ENCODE data around the gene GMPS.
"Not testable (repeated sequence)": the region's sequence is repeated elsewhere in the genome, so short reads cannot be mapped to it uniquely, and the experiment has no call there.

The GMPS gene

DNA sequence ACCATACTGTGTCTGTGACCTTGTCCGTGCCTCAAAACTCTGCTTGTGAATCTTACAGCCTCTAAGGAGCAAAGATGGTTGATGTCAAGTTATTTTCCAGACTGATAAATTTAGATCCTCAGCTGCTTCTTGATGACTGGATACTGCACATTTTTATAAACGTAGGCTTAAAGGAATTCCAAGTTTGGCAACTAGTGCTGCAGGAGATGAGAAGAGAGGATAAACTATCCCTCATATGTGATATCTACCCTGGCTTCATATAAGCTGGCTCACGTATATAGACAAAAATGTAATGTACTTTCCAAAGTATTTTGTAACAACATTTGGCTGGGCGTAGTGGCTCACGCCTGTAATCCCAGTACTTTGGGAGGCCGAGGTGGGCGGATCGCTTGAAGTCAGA is 89.6 kb downstream of the GMPS start:
- no peak overlapping the region for H3K23ac ChIP-seq (ENCODE audit: low read length)
- DNase-seq, result no peak
- H3K36me3 ChIP-seq (ENCODE audit: control insufficient read depth, insufficient read depth, low read length), result no peaks in the 10 kb centered on the region
- H3K79me1 ChIP-seq (ENCODE audit: low read length), result no peaks in the 10 kb centered on the region
- H3K79me2 ChIP-seq (ENCODE audit: control insufficient read depth, insufficient read depth, low read length), result no peaks in the 10 kb centered on the region
- no peaks in the 10 kb centered on the region for H3K27me3 ChIP-seq (ENCODE audit: insufficient read depth, low read length, poor library complexity)
- no peaks in the 10 kb centered on the region for H3K4me1 ChIP-seq (ENCODE audit: control insufficient read depth, low read depth, low read length)
- no peak overlapping the region for H2BK15ac ChIP-seq (replicated peaks; ENCODE audit: low read depth)
- no peak overlapping the region for H3K18ac ChIP-seq (ENCODE audit: low read length)
- no peak overlapping the region for H3K9ac ChIP-seq (ENCODE audit: low read length)
- H4K8ac ChIP-seq (ENCODE audit: low read depth, low read length), result no peak overlapping the region
- H2BK120ac ChIP-seq (ENCODE audit: low read depth, low read length), result no peak overlapping the region
- H3K4me3 ChIP-seq (ENCODE audit: low read length), result no peak overlapping the region
- H3K27ac ChIP-seq (ENCODE audit: low read depth, low read length), result no peak overlapping the region
- no peak overlapping the region for H3K4ac ChIP-seq (ENCODE audit: low read depth, low read length)
- H4K5ac ChIP-seq (ENCODE audit: low read length), result no peak overlapping the region
- H3K56ac ChIP-seq (ENCODE audit: low read length), result no peak overlapping the region
- H3K4me2 ChIP-seq (ENCODE audit: low read length), result no peak overlapping the region
- no peak overlapping the region for H2BK5ac ChIP-seq (ENCODE audit: low read length)
- H2AK5ac ChIP-seq (ENCODE audit: low read length), result no peak overlapping the region
- WGBS (ENCODE audit: extremely low coverage, insufficient coverage, low lambda C conversion rate), result no CpG with 5 or more reads among the region's 8 CpGs

DNA sequence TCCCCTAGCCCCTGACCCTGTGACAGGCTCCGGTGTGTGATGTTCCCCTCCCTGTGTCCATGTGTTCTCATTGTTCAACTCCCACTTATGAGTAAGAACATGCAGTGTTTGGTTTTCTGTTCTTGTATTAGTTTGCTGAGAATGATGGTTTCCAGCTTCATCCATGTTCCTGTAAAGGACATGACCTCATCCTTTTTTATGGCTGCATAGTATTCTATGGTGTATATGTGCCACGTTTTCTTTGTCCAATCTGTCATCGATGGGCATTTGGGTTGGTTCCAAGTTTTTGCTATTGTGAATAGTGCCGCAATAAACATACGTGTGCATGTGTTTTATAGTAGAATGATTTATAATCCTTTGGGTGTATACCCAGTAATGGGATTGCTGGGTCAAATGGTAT is 90.6 kb downstream of the GMPS start:
- H3K9ac ChIP-seq (ENCODE audit: low read length); H4K5ac ChIP-seq (ENCODE audit: low read length); H2AK5ac ChIP-seq (ENCODE audit: low read length); H3K4me2 ChIP-seq (ENCODE audit: low read length); DNase-seq; H3K23ac ChIP-seq (ENCODE audit: low read length); H2BK15ac ChIP-seq (replicated peaks; ENCODE audit: low read depth); H3K18ac ChIP-seq (ENCODE audit: low read length); H3K36me3 ChIP-seq (ENCODE audit: control insufficient read depth, insufficient read depth, low read length); H2BK5ac ChIP-seq (ENCODE audit: low read length); H3K56ac ChIP-seq (ENCODE audit: low read length); H3K27me3 ChIP-seq (ENCODE audit: insufficient read depth, low read length, poor library complexity); H3K4me3 ChIP-seq (ENCODE audit: low read length); H3K79me2 ChIP-seq (ENCODE audit: control insufficient read depth, insufficient read depth, low read length); H3K4ac ChIP-seq (ENCODE audit: low read depth, low read length); H2BK120ac ChIP-seq (ENCODE audit: low read depth, low read length); H3K4me1 ChIP-seq (ENCODE audit: control insufficient read depth, low read depth, low read length); H4K8ac ChIP-seq (ENCODE audit: low read depth, low read length); H3K79me1 ChIP-seq (ENCODE audit: low read length); H3K27ac ChIP-seq (ENCODE audit: low read depth, low read length): not testable (repeated sequence)
- no CpG with 5 or more reads among the region's 5 CpGs for WGBS (ENCODE audit: extremely low coverage, insufficient coverage, low lambda C conversion rate)

DNA sequence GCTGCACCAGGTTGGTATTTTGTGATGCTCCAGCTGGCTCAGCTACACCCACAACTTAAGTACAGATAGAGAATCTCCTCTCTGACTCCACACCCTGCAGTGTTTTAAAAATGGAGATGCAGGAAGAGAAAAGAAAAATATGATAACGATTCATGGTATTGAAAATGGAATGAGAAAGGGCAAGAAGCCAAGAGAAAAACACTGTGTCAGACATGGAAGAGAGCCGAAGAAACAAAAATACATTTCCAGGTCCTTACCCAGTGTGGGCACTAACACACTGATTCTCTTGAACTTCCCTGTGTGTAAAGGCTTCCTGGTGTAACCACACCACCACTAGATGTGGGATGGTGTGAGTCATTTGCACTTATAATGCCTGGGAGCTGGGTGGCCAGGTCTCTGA is 93.1 kb downstream of the GMPS start:
- DNase-seq, result no peak
- no peak overlapping the region for H3K4me2 ChIP-seq (ENCODE audit: low read length)
- no CpG with 5 or more reads among the region's 2 CpGs for whole genome bisulfite sequencing (ENCODE audit: extremely low coverage, insufficient coverage, low lambda C conversion rate)
- no peaks in the 10 kb centered on the region for H3K4me1 ChIP-seq (ENCODE audit: control insufficient read depth, low read depth, low read length)
- no peak overlapping the region for H3K27ac ChIP-seq (ENCODE audit: low read depth, low read length)
- H4K5ac ChIP-seq (ENCODE audit: low read length), result no peak overlapping the region
- no peak overlapping the region for H2BK5ac ChIP-seq (ENCODE audit: low read length)
- no peak overlapping the region for H2AK5ac ChIP-seq (ENCODE audit: low read length)
- H3K56ac ChIP-seq (ENCODE audit: low read length), result no peak overlapping the region
- H3K4me3 ChIP-seq (ENCODE audit: low read length), result no peak overlapping the region
- no peaks in the 10 kb centered on the region for H3K79me1 ChIP-seq (ENCODE audit: low read length)
- no peak overlapping the region for H2BK15ac ChIP-seq (replicated peaks; ENCODE audit: low read depth)
- H3K23ac ChIP-seq (ENCODE audit: low read length), result no peak overlapping the region
- H3K4ac ChIP-seq (ENCODE audit: low read depth, low read length), result no peak overlapping the region
- no peaks in the 10 kb centered on the region for H3K27me3 ChIP-seq (ENCODE audit: insufficient read depth, low read length, poor library complexity)
- H3K79me2 ChIP-seq (ENCODE audit: control insufficient read depth, insufficient read depth, low read length), result no peaks in the 10 kb centered on the region
- no peaks in the 10 kb centered on the region for H3K36me3 ChIP-seq (ENCODE audit: control insufficient read depth, insufficient read depth, low read length)
- H4K8ac ChIP-seq (ENCODE audit: low read depth, low read length), result no peak overlapping the region
- H3K9ac ChIP-seq (ENCODE audit: low read length), result no peak overlapping the region
- no peak overlapping the region for H2BK120ac ChIP-seq (ENCODE audit: low read depth, low read length)
- no peak overlapping the region for H3K18ac ChIP-seq (ENCODE audit: low read length)

DNA sequence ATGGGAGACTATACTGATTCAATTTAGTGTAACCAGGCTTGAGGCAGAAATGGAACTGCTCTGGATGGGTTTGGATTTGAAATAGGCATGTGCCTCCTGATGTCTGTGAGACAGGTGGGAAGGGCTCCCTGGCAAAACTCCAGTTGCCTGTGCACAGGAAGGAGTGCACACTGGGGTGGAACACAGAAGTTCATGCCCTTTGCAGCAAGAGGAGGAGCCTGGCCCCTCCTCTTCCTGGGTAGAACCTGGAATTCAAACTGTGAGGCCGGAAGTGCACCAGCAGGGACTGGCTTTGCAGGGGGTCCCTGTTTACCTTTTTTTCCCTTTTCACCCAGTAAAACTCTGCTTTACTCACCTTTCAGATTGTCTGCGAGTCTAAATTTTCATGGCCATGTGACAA is 99.9 kb downstream of the GMPS start:
- Histone ChIP-seq H3K79me2 (ENCODE audit: control insufficient read depth, insufficient read depth, low read length) (no peaks in the 10 kb centered on the region), H3K4ac (ENCODE audit: low read depth, low read length) (no peak overlapping the region), H3K56ac (ENCODE audit: low read length) (no peak overlapping the region), H3K36me3 (ENCODE audit: control insufficient read depth, insufficient read depth, low read length) (no peaks in the 10 kb centered on the region), H4K8ac (ENCODE audit: low read depth, low read length) (no peak overlapping the region), H4K5ac (ENCODE audit: low read length) (no peak overlapping the region), H2BK5ac (ENCODE audit: low read length) (no peak overlapping the region), H3K4me2 (ENCODE audit: low read length) (no peak overlapping the region), H3K9ac (ENCODE audit: low read length) (no peak overlapping the region), H2BK120ac (ENCODE audit: low read depth, low read length) (no peak overlapping the region), H3K18ac (ENCODE audit: low read length) (no peak overlapping the region), H3K27me3 (ENCODE audit: insufficient read depth, low read length, poor library complexity) (no peaks in the 10 kb centered on the region), H3K4me3 (ENCODE audit: low read length) (no peak overlapping the region), H2BK15ac (replicated peaks; ENCODE audit: low read depth) (no peak overlapping the region), H3K23ac (ENCODE audit: low read length) (no peak overlapping the region), H3K27ac (ENCODE audit: low read depth, low read length) (no peak overlapping the region), H2AK5ac (ENCODE audit: low read length) (no peak overlapping the region), H3K79me1 (ENCODE audit: low read length) (no peaks in the 10 kb centered on the region), H3K4me1 (ENCODE audit: control insufficient read depth, low read depth, low read length) (no peaks in the 10 kb centered on the region)
- no peak for DNase-seq
- WGBS (ENCODE audit: extremely low coverage, insufficient coverage, low lambda C conversion rate), result no CpG with 5 or more reads among the region's 2 CpGs

DNA sequence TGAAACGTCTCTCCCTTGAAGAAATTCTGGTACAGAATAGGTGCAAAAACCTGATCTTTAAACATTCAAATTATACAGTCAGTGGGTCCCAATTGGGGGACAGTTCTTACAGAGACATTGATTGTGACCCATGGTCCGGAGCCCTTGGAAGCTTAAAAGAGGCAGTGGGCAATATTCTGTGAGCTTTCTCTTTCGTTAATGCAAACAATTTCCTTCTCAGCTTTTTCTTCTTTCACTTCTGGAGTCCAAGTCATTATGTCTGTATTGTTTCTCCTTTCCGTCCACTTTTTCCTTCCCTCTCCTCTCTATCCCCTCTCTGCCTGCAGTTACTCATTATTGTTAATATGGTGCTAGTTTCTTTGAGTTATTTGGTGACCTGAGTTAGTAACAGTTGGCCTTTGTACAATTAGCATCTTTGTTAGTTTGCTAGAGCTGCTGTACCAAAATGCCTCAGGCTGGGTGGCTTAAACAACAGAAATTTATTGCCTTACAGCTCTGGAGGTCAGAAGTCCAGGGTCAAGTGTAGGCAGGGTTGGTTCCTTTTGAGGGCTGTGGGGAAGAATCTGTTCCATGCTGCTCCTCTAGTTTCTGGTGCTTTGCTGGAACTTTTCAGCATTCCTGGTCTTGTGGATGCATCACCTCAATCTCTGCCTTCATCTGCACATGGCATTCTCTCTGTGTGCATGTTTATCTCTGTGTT is 102.6 kb downstream of the GMPS start:
- H2BK120ac ChIP-seq (ENCODE audit: low read depth, low read length), result no peak overlapping the region

DNA sequence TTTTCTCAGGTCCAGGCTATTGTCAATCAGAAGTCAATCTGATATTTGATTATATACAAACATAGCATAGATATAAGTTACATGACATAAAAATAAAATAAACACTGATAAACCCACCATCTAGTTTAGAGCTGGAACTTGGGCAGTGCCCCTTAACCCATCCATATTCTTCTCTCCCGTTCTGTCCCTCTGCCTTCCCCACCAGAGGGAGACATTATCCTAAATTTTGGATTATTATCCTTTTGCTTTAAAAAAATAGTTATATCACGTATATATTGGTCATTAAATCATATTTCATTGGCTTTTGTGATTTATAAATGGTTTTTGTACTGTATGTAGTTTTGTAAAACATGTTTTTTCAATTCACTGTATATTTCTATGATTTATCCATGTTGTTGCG is 107.9 kb downstream of the GMPS start:
- WGBS (ENCODE audit: extremely low coverage, insufficient coverage, low lambda C conversion rate), result no CpG with 5 or more reads among the region's 3 CpGs

More for the DNA sequence above, 102.6 kb downstream of the GMPS start:
- H3K56ac ChIP-seq (ENCODE audit: low read length), result no peak overlapping the region
- no peak for DNase-seq
- H2BK5ac ChIP-seq (ENCODE audit: low read length), result no peak overlapping the region
- WGBS (ENCODE audit: extremely low coverage, insufficient coverage, low lambda C conversion rate), result no CpG with 5 or more reads among the region's 4 CpGs
- no peaks in the 10 kb centered on the region for H3K79me1 ChIP-seq (ENCODE audit: low read length)
- no peak overlapping the region for H3K4me3 ChIP-seq (ENCODE audit: low read length)
- H3K79me2 ChIP-seq (ENCODE audit: control insufficient read depth, insufficient read depth, low read length), result no peaks in the 10 kb centered on the region
- no peak overlapping the region for H3K4me2 ChIP-seq (ENCODE audit: low read length)
- H3K27me3 ChIP-seq (ENCODE audit: insufficient read depth, low read length, poor library complexity), result no peaks in the 10 kb centered on the region
- H3K27ac ChIP-seq (ENCODE audit: low read depth, low read length), result no peak overlapping the region
- H4K5ac ChIP-seq (ENCODE audit: low read length), result no peak overlapping the region
- H2BK15ac ChIP-seq (replicated peaks; ENCODE audit: low read depth), result no peak overlapping the region
- no peak overlapping the region for H3K4ac ChIP-seq (ENCODE audit: low read depth, low read length)
- H3K23ac ChIP-seq (ENCODE audit: low read length), result no peak overlapping the region
- H3K4me1 ChIP-seq (ENCODE audit: control insufficient read depth, low read depth, low read length), result no peaks in the 10 kb centered on the region
- H3K18ac ChIP-seq (ENCODE audit: low read length), result no peak overlapping the region
- no peak overlapping the region for H4K8ac ChIP-seq (ENCODE audit: low read depth, low read length)
- no peak overlapping the region for H3K9ac ChIP-seq (ENCODE audit: low read length)
- H2AK5ac ChIP-seq (ENCODE audit: low read length), result no peak overlapping the region
- H3K36me3 ChIP-seq (ENCODE audit: control insufficient read depth, insufficient read depth, low read length), result no peaks in the 10 kb centered on the region

More for the DNA sequence above, 107.9 kb downstream of the GMPS start:
- no peak overlapping the region for H2BK120ac ChIP-seq (ENCODE audit: low read depth, low read length)
- H3K79me2 ChIP-seq (ENCODE audit: control insufficient read depth, insufficient read depth, low read length), result no peaks in the 10 kb centered on the region
- no peak overlapping the region for H3K23ac ChIP-seq (ENCODE audit: low read length)
- no peak overlapping the region for H2BK15ac ChIP-seq (replicated peaks; ENCODE audit: low read depth)
- no peaks in the 10 kb centered on the region for H3K79me1 ChIP-seq (ENCODE audit: low read length)
- H3K4me3 ChIP-seq (ENCODE audit: low read length), result no peak overlapping the region
- no peak overlapping the region for H3K56ac ChIP-seq (ENCODE audit: low read length)
- no peak overlapping the region for H3K4me2 ChIP-seq (ENCODE audit: low read length)
- no peak overlapping the region for H3K27ac ChIP-seq (ENCODE audit: low read depth, low read length)
- H4K8ac ChIP-seq (ENCODE audit: low read depth, low read length), result no peak overlapping the region
- H2BK5ac ChIP-seq (ENCODE audit: low read length), result no peak overlapping the region
- DNase-seq, result no peak
- H3K4me1 ChIP-seq (ENCODE audit: control insufficient read depth, low read depth, low read length), result no peaks in the 10 kb centered on the region
- no peak overlapping the region for H3K9ac ChIP-seq (ENCODE audit: low read length)
- H3K36me3 ChIP-seq (ENCODE audit: control insufficient read depth, insufficient read depth, low read length), result no peaks in the 10 kb centered on the region
- H2AK5ac ChIP-seq (ENCODE audit: low read length), result no peak overlapping the region
- no peak overlapping the region for H3K4ac ChIP-seq (ENCODE audit: low read depth, low read length)
- H3K27me3 ChIP-seq (ENCODE audit: insufficient read depth, low read length, poor library complexity), result no peaks in the 10 kb centered on the region
- no peak overlapping the region for H4K5ac ChIP-seq (ENCODE audit: low read length)
- H3K18ac ChIP-seq (ENCODE audit: low read length), result no peak overlapping the region

Data from mesendoderm (in vitro differentiated cells).